GM23338 (cell line): ENCODE measurements around the gene MOCS3. TPM values are rescaled to one million over a fixed set of nuclear protein-coding genes. Genes with fewer than 3 reads are reported as not detected.
A peak's percentile ranks its signal among the peaks of the same experiment; 100 is the strongest.

ENCODE experiments used
- ATAC-seq: fragments of 200-7000 bp; cut with Tn5 transposase; 3 replicates; pipeline ENCODE4 v1.9.1; 2020
- DNase-seq: peaks from one replicate; pipeline ENCODE4 v3.0.0-alpha.2; 2015; ENCODE audit warnings: low spot score
- H2AFZ ChIP-seq: fragments of 200-600 bp; sonication (generic); 2 replicates; pipeline ENCODE4 v1.8.0; 2016; ENCODE audit warnings: antibody characterized with exemption, mild to moderate bottlenecking, moderate library complexity
- H3F3A ChIP-seq: fragments of 200-600 bp; sonication (generic); replicated peaks from 2 replicates; pipeline ENCODE4 v1.8.0; 2017; ENCODE audit warnings: antibody characterized with exemption, mixed run types, low read depth
- H3K27ac ChIP-seq: fragments of 200-600 bp; sonication (generic); 2 replicates; pipeline ENCODE4 v1.6.1; 2016; ENCODE audit warnings: low read depth
- H3K27me3 ChIP-seq: fragments of 200-600 bp; sonication (generic); 2 replicates; pipeline ENCODE4 v1.8.0; 2016; ENCODE audit warnings: mild to moderate bottlenecking, mixed run types, moderate library complexity; ENCODE audit not compliant: insufficient read depth
- H3K36me3 ChIP-seq: fragments of 200-600 bp; sonication (generic); 2 replicates; pipeline ENCODE4 v1.8.0; 2016; ENCODE audit warnings: mild to moderate bottlenecking; ENCODE audit not compliant: insufficient read depth
- H3K4me1 ChIP-seq: fragments of 200-600 bp; sonication (generic); 2 replicates; pipeline ENCODE4 v1.8.0; 2016; ENCODE audit warnings: mild to moderate bottlenecking, moderate library complexity; ENCODE audit not compliant: insufficient read depth
- H3K4me2 ChIP-seq: fragments of 200-600 bp; sonication (generic); 2 replicates; pipeline ENCODE4 v1.7.1; 2017; ENCODE audit warnings: mixed run types
- H3K4me3 ChIP-seq: fragments of 200-600 bp; sonication (generic); 2 replicates; pipeline ENCODE4 v1.6.1; 2016; ENCODE audit warnings: mixed run types
- H3K79me2 ChIP-seq: fragments of 200-600 bp; sonication (generic); replicated peaks from 2 replicates; pipeline ENCODE4 v1.8.0; 2017; ENCODE audit warnings: mild to moderate bottlenecking; ENCODE audit not compliant: insufficient read depth
- H3K9me2 ChIP-seq: fragments of 200-600 bp; sonication (generic); 2 replicates; pipeline ENCODE4 v1.8.0; 2017; ENCODE audit not compliant: insufficient read depth
- H4K20me1 ChIP-seq: fragments of 200-600 bp; sonication (generic); replicated peaks from 2 replicates; pipeline ENCODE4 v1.8.0; 2017; ENCODE audit warnings: mild to moderate bottlenecking; ENCODE audit not compliant: insufficient read depth
- H3K27ac Mint-ChIP-seq: 2 replicates; pipeline ENCODE4 v1.8.0; 2020; ENCODE audit warnings: inconsistent platforms, mild to moderate bottlenecking, moderate library complexity, mixed read lengths
- H3K27me3 Mint-ChIP-seq: 3 replicates; pipeline ENCODE4 v1.8.0; 2022; ENCODE audit warnings: low read depth, mild to moderate bottlenecking, moderate library complexity, mixed read lengths, inconsistent platforms; ENCODE audit not compliant: insufficient read depth, poor library complexity
- H3K36me3 Mint-ChIP-seq: 3 replicates; pipeline ENCODE4 v1.8.0; 2021; ENCODE audit warnings: low read depth, mild to moderate bottlenecking, inconsistent platforms, moderate library complexity, mixed read lengths
- H3K4me1 Mint-ChIP-seq: 3 replicates; pipeline ENCODE4 v1.8.0; 2020; ENCODE audit warnings: mild to moderate bottlenecking, inconsistent platforms, mixed read lengths
- H3K4me3 Mint-ChIP-seq: 3 replicates; pipeline ENCODE4 v1.8.0; 2021; ENCODE audit warnings: moderate library complexity, mild to moderate bottlenecking, inconsistent platforms, mixed read lengths
- H3K9me3 Mint-ChIP-seq: 3 replicates; pipeline ENCODE4 v1.8.0; 2020; ENCODE audit warnings: moderate library complexity, mild to moderate bottlenecking, inconsistent platforms, mixed read lengths
- CREB1 ChIP-seq: fragments of 250-450 bp; sonication (Bioruptor Pico); IDR thresholded peaks from 2 replicates; pipeline ENCODE4 v1.5.0; 2020; ENCODE audit warnings: low read depth, mild to moderate bottlenecking, moderate library complexity
- CTCF ChIP-seq, 2 experiments: fragments of 200-600 bp in 1 of 2; sonication (generic) in 1 of 2; conservative IDR thresholded peaks; 2 replicates each; pipeline versions ENCODE4 v1.5.1 to v1.6.1; 2016 to 2017; ENCODE audit warnings: antibody characterized with exemption in 2 of 2, low read depth in 2 of 2, mild to moderate bottlenecking in 2 of 2, moderate library complexity in 1 of 2
- ETS1 ChIP-seq: IDR thresholded peaks from 2 replicates; pipeline ENCODE4 v1.6.1; 2016; ENCODE audit warnings: antibody characterized with exemption
- EZH2phosphoT487 ChIP-seq: fragments of 200-600 bp; sonication (generic); IDR thresholded peaks from one replicate; pipeline ENCODE4 v1.8.1; 2018; ENCODE audit warnings: antibody characterized with exemption; ENCODE audit not compliant: unreplicated experiment
- JUNB ChIP-seq: IDR thresholded peaks from one replicate; pipeline ENCODE4 v1.6.1; 2016; ENCODE audit warnings: antibody characterized with exemption; ENCODE audit not compliant: unreplicated experiment
- NANOG ChIP-seq: IDR thresholded peaks from 2 replicates; pipeline ENCODE4 v1.6.1; 2016; ENCODE audit warnings: antibody characterized with exemption, borderline replicate concordance
- POLR2AphosphoS5 ChIP-seq: IDR thresholded peaks from 2 replicates; pipeline ENCODE4 v1.6.1; 2016; ENCODE audit warnings: antibody characterized with exemption, low read depth
- STAT1 ChIP-seq: IDR thresholded peaks from one replicate; pipeline ENCODE4 v1.6.1; 2016; ENCODE audit warnings: antibody characterized with exemption; ENCODE audit not compliant: unreplicated experiment
- ZNF114 ChIP-seq: fragments of 250-450 bp; sonication (Bioruptor Pico); IDR thresholded peaks from 2 replicates; pipeline ENCODE4 v1.5.0; 2020; ENCODE audit warnings: mild to moderate bottlenecking, moderate library complexity
- ZNF331 ChIP-seq: fragments of 250-450 bp; sonication (Bioruptor Pico); IDR thresholded peaks from 2 replicates; pipeline ENCODE4 v1.5.0; 2020; ENCODE audit warnings: low read depth, mild to moderate bottlenecking, moderate library complexity
- ZNF462 ChIP-seq: fragments of 250-450 bp; sonication (Bioruptor Pico); IDR thresholded peaks from 2 replicates; pipeline ENCODE4 v1.5.0; 2020; ENCODE audit warnings: mild to moderate bottlenecking, moderate library complexity
- polyA plus RNA-seq: library from polyadenylated mRNA; unstranded; fragments of >200 nt; fragmentation: Nextera tagmentation; extraction: Ambion mirVana; gene quantifications from 2 replicates; pipeline ENCODE4 v1.2.1, GENCODE V29; 2016
- total RNA-seq: library from RNA; depleted of rRNA; stranded (reverse); fragments of >200 nt; shearing (Covaris generic); gene quantifications from 2 replicates; pipeline ENCODE4 v1.2.3, GENCODE V29; 2014

MOCS3 gene
- total and polyA plus RNA-seq, 2 experiments from 2014 or later: 2.2 to 9.1 TPM

GRCh38 chr20:50915424-50915823 lies 43.2 kb upstream of the MOCS3 start:
- H3K4me3 Mint-ChIP-seq: no peak overlapping the region
- Histone ChIP-seq H3K27ac (no peak overlapping the region), H3K27me3 (no peaks in the 10 kb centered on the region), H3K4me1 (peaks cover 58% of the 10 kb centered on the region), H3K79me2 (peaks cover 100% of the 10 kb centered on the region), H4K20me1 (peaks cover 96% of the 10 kb centered on the region), H3K36me3 (no peaks in the 10 kb centered on the region; the same call in 1 of the 2 replicates), H3K9me2 (no peaks in the 10 kb centered on the region), H2AFZ (no peak overlapping the region), H3F3A (no peaks in the 10 kb centered on the region), H3K4me2 (0 out of 2 replicates have a peak overlapping the region, but pooled peaks have one; percentile 2), H3K4me3 (no peak overlapping the region)
- H3K4me1 Mint-ChIP-seq: peaks cover 65% of the 10 kb centered on the region
- H3K27ac Mint-ChIP-seq: no peak overlapping the region
- H3K27me3 Mint-ChIP-seq: peaks cover 6% of the 10 kb centered on the region
- DNase-seq: no peak
- no peaks in the 10 kb centered on the region for H3K9me3 Mint-ChIP-seq
- TF ChIP-seq NANOG: no peak
- H3K36me3 Mint-ChIP-seq: peaks cover 52% of the 10 kb centered on the region; the same call in 2 of the 3 replicates
- ATAC-seq: no peak

- H3K36me3 Mint-ChIP-seq: peaks cover 46% of the 10 kb centered on the region; the same call in 2 of the 3 replicates
- no peaks in the 10 kb centered on the region; the same call in 1 of the 2 replicates for H3K36me3 ChIP-seq
- H3K4me3 ChIP-seq: no peak overlapping the region
- H3K9me3 Mint-ChIP-seq: no peaks in the 10 kb centered on the region
- H4K20me1 ChIP-seq: peaks cover 96% of the 10 kb centered on the region
- no peaks in the 10 kb centered on the region for H3K27me3 ChIP-seq
- peak; percentile 52 for DNase-seq
- peak; percentile 42 for ATAC-seq
- peaks cover 56% of the 10 kb centered on the region for H3K4me1 ChIP-seq
- peak overlapping the region; percentile 13; the same call in 1 of the 2 replicates for H3K4me2 ChIP-seq
- no peaks in the 10 kb centered on the region for H3F3A ChIP-seq
- peaks cover 6% of the 10 kb centered on the region for H3K27me3 Mint-ChIP-seq
- no peak overlapping the region for H3K27ac Mint-ChIP-seq
- H3K79me2 ChIP-seq: peaks cover 100% of the 10 kb centered on the region
- H3K4me3 Mint-ChIP-seq: no peak overlapping the region
- no peak overlapping the region for H3K27ac ChIP-seq
- H2AFZ ChIP-seq: no peak overlapping the region
- no peaks in the 10 kb centered on the region for H3K9me2 ChIP-seq
- H3K4me1 Mint-ChIP-seq: peaks cover 61% of the 10 kb centered on the region
- TF ChIP-seq STAT1 (no peak), ZNF462 (CRISPR knock-in tag) (no peak), JUNB (no peak), NANOG (no peak), CREB1 (CRISPR knock-in tag) (no peak), ZNF114 (CRISPR knock-in tag) (no peak), ETS1 (no peak), EZH2phosphoT487 (no peak), ZNF331 (CRISPR knock-in tag) (no peak), CTCF (conservative IDR thresholded peaks at IDR 0.05; ENCODE audit: low read depth in 2 of 2) (no peak), POLR2AphosphoS5 (no peak)
Measured at GRCh38 chr20:50916257-50916656, 42.4 kb upstream of the MOCS3 start.
